Stimulated activated CD4-positive, alpha-beta T cell treated with anti-CD3 and anti-CD28 coated beads, Interleukin-15, amount 100 ng/mL, for 48 hours (primary cell): ENCODE results near the gene PEDS1.
A peak's percentile ranks its signal among the peaks of the same experiment; 100 is the strongest.
"Not testable (repeated sequence)": the region's sequence is repeated elsewhere in the genome, so short reads cannot be mapped to it uniquely, and the experiment has no call there.

ENCODE experiments used
- DNase-seq, 2 donors: peaks; one replicate each; pipeline ENCODE4 v3.0.0-alpha.2; 2020; ENCODE audit warnings: low read depth in 2 of 2

PEDS1 gene

GRCh38 chr20:50190251-50191064 is 36.9 kb upstream of the PEDS1 start, which contains the start of gene CEBPB:
TSS of gene CEBPB (plus strand) at chr20:50190830. CDS start at chr20:50191034, 204 bp downstream.
- DNase-seq: peak; percentile 70 to 81

GRCh38 chr20:50189681-50190250 is 36.2 kb upstream of the PEDS1 start:
- no peak for DNase-seq

GRCh38 chr20:50188879-50189680 is 35.6 kb upstream of the PEDS1 start:
- DNase-seq: no peak

- DNase-seq: no peak
Observed at GRCh38 chr20:50188287-50188688, 34.8 kb upstream of the PEDS1 start.

GRCh38 chr20:50187403-50188051 is 34.0 kb upstream of the PEDS1 start:
- DNase-seq: no peak

GRCh38 chr20:50186987-50187402 is 33.5 kb upstream of the PEDS1 start:
- no peak for DNase-seq

GRCh38 chr20:50186151-50186885 is 32.8 kb upstream of the PEDS1 start:
- DNase-seq: peak; percentile 77 to 89

GRCh38 chr20:50185426-50185825 is 31.9 kb upstream of the PEDS1 start:
- no peak for DNase-seq

- DNase-seq: no peak
Observed at GRCh38 chr20:50182346-50182745, 28.8 kb upstream of the PEDS1 start.

- no peak for DNase-seq
Observed at GRCh38 chr20:50181344-50181743, 27.8 kb upstream of the PEDS1 start.

GRCh38 chr20:50178672-50179071 is 25.1 kb upstream of the PEDS1 start:
- DNase-seq: not testable (repeated sequence)

- DNase-seq: no peak
Observed at GRCh38 chr20:50175938-50176933, 22.7 kb upstream of the PEDS1 start.

- DNase-seq: no peak
Observed at GRCh38 chr20:50174456-50174855, 20.9 kb upstream of the PEDS1 start.

- DNase-seq: no peak
Observed at GRCh38 chr20:50172347-50173013, 19.0 kb upstream of the PEDS1 start.

GRCh38 chr20:50170549-50171220 is 17.2 kb upstream of the PEDS1 start:
- DNase-seq: no peak

- peak; percentile 56 to 74 for DNase-seq
Observed at GRCh38 chr20:50169329-50169823, 15.9 kb upstream of the PEDS1 start.

- DNase-seq: peak; percentile 84 to 85
Observed at GRCh38 chr20:50165684-50166554, 12.4 kb upstream of the PEDS1 start.
